Muscle of leg (tissue), 11 donors: ENCODE measurements around the gene CAV3. TPM values are rescaled to one million over a fixed set of nuclear protein-coding genes. Genes with fewer than 3 reads are reported as not detected.

ENCODE experiments used
- DNase-seq: peaks from one replicate; pipeline ENCODE4 v3.0.0; 2013
- H3K27ac ChIP-seq: one replicate; pipeline ENCODE4 v1.5.1; 2013; ENCODE audit warnings: mild to moderate bottlenecking, low read length, control low read depth
- H3K27me3 ChIP-seq: one replicate; pipeline ENCODE4 v1.6.1; 2013; ENCODE audit warnings: low read length; ENCODE audit not compliant: control insufficient read depth, insufficient read depth
- H3K36me3 ChIP-seq: one replicate; pipeline ENCODE4 v1.6.1; 2013; ENCODE audit warnings: low read length; ENCODE audit not compliant: control insufficient read depth, insufficient read depth
- H3K4me1 ChIP-seq: one replicate; pipeline ENCODE4 v1.6.1; 2013; ENCODE audit warnings: low read length; ENCODE audit not compliant: control insufficient read depth, insufficient read depth
- H3K4me3 ChIP-seq: one replicate; pipeline ENCODE4 v1.5.1; 2013; ENCODE audit warnings: low read length, control low read depth
- H3K9me3 ChIP-seq: replicated peaks from 2 replicates; pipeline ENCODE4 v1.6.1; 2013; ENCODE audit warnings: low read depth, low read length; ENCODE audit not compliant: control insufficient read depth
- WGBS: methylation state at CpG from one replicate; pipeline ENCODE4 v1.1.5; 2013; ENCODE audit warnings: missing lambda C conversion rate; ENCODE audit not compliant: insufficient coverage; 5-methylcytosine and 5-hydroxymethylcytosine counted together
- polyA plus RNA-seq, 8 donors: library from polyadenylated mRNA; unstranded; fragments of 120-200 nt; gene quantifications; one replicate each; pipeline versions ENCODE4 v1.2.1 to v1.2.3, GENCODE V29; 2013; ENCODE audit warnings: inconsistent platforms in 1 of 8, low replicate concordance in 1 of 8; ENCODE audit not compliant: insufficient read length in 8 of 8, insufficient read depth in 1 of 8
- total RNA-seq: library from RNA; stranded (reverse); fragments of 120-200 nt; gene quantifications from one replicate; pipeline ENCODE4 v1.2.4, GENCODE V29; 2013

The CAV3 gene
- total and polyA plus RNA-seq, 9 donors, result 160 to 343 (median 254) TPM

GRCh38 chr3:8790529-8790928, 56.9 kb downstream of the CAV3 start:
- Histone ChIP-seq H3K27me3 (no peaks in the 10 kb centered on the region), H3K27ac (no peak overlapping the region), H3K9me3 (no peaks in the 10 kb centered on the region), H3K4me3 (no peak overlapping the region), H3K4me1 (no peaks in the 10 kb centered on the region), H3K36me3 (no peaks in the 10 kb centered on the region)
- DNase-seq, result no peak
- 89% methylated on average over 1 of the region's 2 CpGs for WGBS

DNA sequence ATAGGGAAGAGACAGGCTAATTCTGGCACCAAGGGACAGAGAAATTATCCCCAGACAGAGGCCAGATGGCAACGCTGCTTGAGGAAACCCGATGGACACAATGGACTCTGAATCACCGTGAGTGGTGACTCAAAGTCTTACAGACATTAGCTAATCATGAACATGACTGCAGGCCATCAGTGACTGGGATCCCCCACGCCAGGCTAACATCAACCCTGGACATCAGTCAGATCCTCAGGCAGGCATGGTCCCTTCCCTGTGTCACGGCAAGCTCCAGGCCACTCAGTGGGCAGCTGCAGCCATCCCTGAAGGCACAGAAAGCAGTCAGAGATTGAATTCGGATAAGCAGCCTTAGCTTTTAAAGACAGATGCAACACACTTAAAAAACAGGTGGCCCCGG, 59.6 kb downstream of the CAV3 start:
- WGBS, result 85% methylated on average over 7 of the region's 7 CpGs
- Histone ChIP-seq H3K27ac (no peak overlapping the region), H3K27me3 (no peaks in the 10 kb centered on the region), H3K4me3 (no peak overlapping the region), H3K9me3 (no peaks in the 10 kb centered on the region), H3K4me1 (no peaks in the 10 kb centered on the region), H3K36me3 (no peaks in the 10 kb centered on the region)
- no peak for DNase-seq

GRCh38 chr3:8794247-8794646, 60.6 kb downstream of the CAV3 start:
- H3K36me3 ChIP-seq, result no peaks in the 10 kb centered on the region
- no peaks in the 10 kb centered on the region for H3K4me1 ChIP-seq
- H3K27me3 ChIP-seq, result no peaks in the 10 kb centered on the region
- H3K27ac ChIP-seq, result no peak overlapping the region
- no peaks in the 10 kb centered on the region for H3K9me3 ChIP-seq
- WGBS, result 93% methylated on average over 2 of the region's 3 CpGs
- H3K4me3 ChIP-seq, result no peak overlapping the region
- no peak for DNase-seq

Other genes with a start within 250 kb of the CAV3 start
- 159 TPM for gene LMCD1, start 232.0 kb upstream of the CAV3 start, total RNA-seq
- gene LMCD1, start 232.0 kb upstream of the CAV3 start, polyA plus RNA-seq, result 100 to 1,000 TPM; 114 to 221 (median 186) TPM
- 1.1 TPM for gene SSUH2, start 89.0 kb upstream of the CAV3 start, total RNA-seq
- gene SSUH2, start 89.0 kb upstream of the CAV3 start, polyA plus RNA-seq, result 1 to 10 TPM; 1.4 to 3.4 (median 2.3) TPM
- 0.53 TPM for gene OXTR, start 35.8 kb downstream of the CAV3 start, total RNA-seq
- gene OXTR, start 35.8 kb downstream of the CAV3 start, polyA plus RNA-seq, result 10 to 100 TPM in 1 of 8 donors, 1 to 10 TPM in 7; 5.8 to 11.0 (median 7.0) TPM
- 7.1 TPM for gene RAD18, start 229.7 kb downstream of the CAV3 start, total RNA-seq
- gene RAD18, start 229.7 kb downstream of the CAV3 start, polyA plus RNA-seq, result 1 to 10 TPM; 3.8 to 6.7 (median 5.2) TPM